ENCODE data around the gene GPR179.

Gene GPR179

DNA sequence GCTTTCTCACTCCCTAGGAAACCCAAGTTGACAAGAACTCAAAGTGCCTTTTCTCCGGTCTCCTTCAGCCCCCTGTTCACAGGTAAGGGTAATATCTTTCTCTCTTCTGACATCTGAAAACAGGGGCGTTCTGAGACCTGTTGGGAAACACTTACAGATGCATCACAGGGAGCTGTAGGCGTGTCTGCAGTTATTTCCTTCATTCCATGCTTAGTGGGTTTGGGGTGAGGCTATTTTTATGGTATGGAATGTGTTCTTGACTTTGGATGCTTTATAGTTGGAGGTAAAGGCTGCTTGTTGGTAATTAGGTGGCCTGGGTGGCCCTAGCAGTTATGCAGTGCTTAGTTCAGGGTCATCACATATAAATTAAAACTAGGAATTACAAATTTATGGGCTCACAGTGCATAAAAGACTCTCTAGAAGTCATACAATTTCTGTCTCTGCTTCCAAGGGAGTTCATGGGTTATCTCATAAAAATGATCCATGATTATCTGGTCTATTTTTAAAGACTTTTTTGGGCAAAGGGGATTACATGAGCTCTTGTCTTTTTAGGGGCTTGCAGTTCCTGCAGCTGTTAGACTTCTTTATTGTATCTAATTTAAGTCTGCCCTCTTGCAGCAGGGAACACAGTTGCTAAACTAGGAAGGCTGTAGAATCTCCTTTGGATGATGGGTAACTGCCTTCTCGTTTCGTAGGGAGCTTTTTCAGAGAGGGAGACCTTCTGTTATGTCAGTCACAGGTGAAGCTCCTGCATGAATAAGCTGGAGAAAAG is 18.1 kb upstream of the GPR179 start:
- no peak overlapping the region for H3K4me2 ChIP-seq (ENCODE audit: low read depth, low read length, poor library complexity, severe bottlenecking)
- no peak overlapping the region for H2AFZ ChIP-seq (ENCODE audit: low read depth, low read length, severe bottlenecking)

DNA sequence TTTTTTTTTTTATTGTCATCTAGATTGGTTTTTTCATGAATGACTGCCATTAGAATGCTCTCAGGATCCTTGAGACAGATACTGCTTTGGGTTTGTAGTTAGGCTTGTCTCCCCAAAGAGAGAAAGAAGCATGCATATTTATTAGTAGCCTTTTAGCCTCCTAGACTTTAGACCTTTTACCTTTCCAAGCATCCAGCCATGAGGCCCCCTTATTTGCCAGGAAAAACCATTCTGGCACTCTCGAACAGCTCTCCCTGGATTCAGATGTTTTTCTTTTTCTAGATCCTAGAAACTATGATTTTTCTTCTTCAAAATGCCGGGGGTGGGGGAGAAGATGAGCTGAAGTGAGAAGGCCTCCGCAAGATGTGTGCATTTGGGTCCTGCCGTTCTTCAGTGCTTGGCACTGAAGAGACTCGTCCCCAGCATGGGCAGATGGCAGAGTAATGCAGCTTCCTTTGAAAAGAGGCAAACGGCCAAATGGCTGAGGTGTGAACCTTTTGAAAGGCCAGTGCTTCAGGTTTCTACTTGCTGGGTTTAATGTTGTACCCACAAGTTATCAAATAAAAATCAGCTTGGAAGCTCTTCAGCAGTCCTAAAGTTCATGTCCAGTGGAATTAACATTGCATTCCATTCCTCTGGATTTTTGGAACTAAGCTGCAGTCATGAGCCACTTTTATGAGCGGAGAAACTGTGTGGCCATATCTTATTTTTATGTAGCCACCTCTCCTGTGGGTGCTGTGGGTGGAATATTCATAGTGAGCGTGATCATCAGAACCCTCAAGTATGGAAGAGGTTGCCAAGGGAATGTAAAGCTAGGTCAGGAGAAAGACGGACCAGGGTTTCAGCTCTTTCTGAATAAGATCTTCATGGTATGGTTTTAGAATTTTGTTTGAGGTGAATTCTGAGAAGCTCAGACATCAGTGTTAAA is 15.1 kb upstream of the GPR179 start:
- no peaks in the 10 kb centered on the region for H3K9me2 ChIP-seq (replicated peaks; ENCODE audit: insufficient read depth, low read length)
- no peak overlapping the region for H3K4me2 ChIP-seq (ENCODE audit: low read depth, low read length, poor library complexity, severe bottlenecking)
- H3K4me3 ChIP-seq (ENCODE audit: insufficient read depth, low read length, poor library complexity, severe bottlenecking): no peak overlapping the region
- H3K27ac ChIP-seq (ENCODE audit: low read depth, low read length): no peak overlapping the region
- no peaks in the 10 kb centered on the region for H3K36me3 ChIP-seq (ENCODE audit: low read length)
- H3F3A ChIP-seq (ENCODE audit: insufficient read depth): no peaks in the 10 kb centered on the region
- TF ChIP-seq EZH2phosphoT487 (conservative IDR thresholded peaks at IDR 0.05; ENCODE audit: low read length): no peak
- TF ChIP-seq, protein P1, sequence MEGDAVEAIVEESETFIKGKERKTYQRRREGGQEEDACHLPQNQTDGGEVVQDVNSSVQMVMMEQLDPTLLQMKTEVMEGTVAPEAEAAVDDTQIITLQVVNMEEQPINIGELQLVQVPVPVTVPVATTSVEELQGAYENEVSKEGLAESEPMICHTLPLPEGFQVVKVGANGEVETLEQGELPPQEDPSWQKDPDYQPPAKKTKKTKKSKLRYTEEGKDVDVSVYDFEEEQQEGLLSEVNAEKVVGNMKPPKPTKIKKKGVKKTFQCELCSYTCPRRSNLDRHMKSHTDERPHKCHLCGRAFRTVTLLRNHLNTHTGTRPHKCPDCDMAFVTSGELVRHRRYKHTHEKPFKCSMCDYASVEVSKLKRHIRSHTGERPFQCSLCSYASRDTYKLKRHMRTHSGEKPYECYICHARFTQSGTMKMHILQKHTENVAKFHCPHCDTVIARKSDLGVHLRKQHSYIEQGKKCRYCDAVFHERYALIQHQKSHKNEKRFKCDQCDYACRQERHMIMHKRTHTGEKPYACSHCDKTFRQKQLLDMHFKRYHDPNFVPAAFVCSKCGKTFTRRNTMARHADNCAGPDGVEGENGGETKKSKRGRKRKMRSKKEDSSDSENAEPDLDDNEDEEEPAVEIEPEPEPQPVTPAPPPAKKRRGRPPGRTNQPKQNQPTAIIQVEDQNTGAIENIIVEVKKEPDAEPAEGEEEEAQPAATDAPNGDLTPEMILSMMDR (IDR thresholded peaks at IDR 0.05; ENCODE audit: insufficient read depth, low read length, poor library complexity, severe bottlenecking): no peak
- H3K9ac ChIP-seq (ENCODE audit: low read length): no peak overlapping the region
- no peaks in the 10 kb centered on the region for H3K9me3 ChIP-seq (ENCODE audit: insufficient read depth, low read length)
- H4K20me1 ChIP-seq (ENCODE audit: low read depth, low read length): no peaks in the 10 kb centered on the region; the same call in 1 of the 2 replicates
- H3K79me2 ChIP-seq (ENCODE audit: insufficient read depth, low read length): no peaks in the 10 kb centered on the region
- no peaks in the 10 kb centered on the region for H3K27me3 ChIP-seq (ENCODE audit: low read length)
- H2AFZ ChIP-seq (ENCODE audit: low read depth, low read length, severe bottlenecking): no peak overlapping the region

More for the DNA sequence above, 18.1 kb upstream of the GPR179 start:
- no peaks in the 10 kb centered on the region for H3K27me3 ChIP-seq (ENCODE audit: low read length)
- TF ChIP-seq, protein P1 (IDR thresholded peaks at IDR 0.05; ENCODE audit: insufficient read depth, low read length, poor library complexity, severe bottlenecking): no peak
- no peak for TF ChIP-seq EZH2phosphoT487 (conservative IDR thresholded peaks at IDR 0.05; ENCODE audit: low read length)
- H3K36me3 ChIP-seq (ENCODE audit: low read length): no peaks in the 10 kb centered on the region
- H4K20me1 ChIP-seq (ENCODE audit: low read depth, low read length): no peaks in the 10 kb centered on the region
- H3K9me3 ChIP-seq (ENCODE audit: insufficient read depth, low read length): no peaks in the 10 kb centered on the region
- H3K9ac ChIP-seq (ENCODE audit: low read length): no peak overlapping the region
- no peak overlapping the region for H3K27ac ChIP-seq (ENCODE audit: low read depth, low read length)
- H3K4me3 ChIP-seq (ENCODE audit: insufficient read depth, low read length, poor library complexity, severe bottlenecking): no peak overlapping the region
- no peaks in the 10 kb centered on the region for H3F3A ChIP-seq (ENCODE audit: insufficient read depth)
- H3K9me2 ChIP-seq (replicated peaks; ENCODE audit: insufficient read depth, low read length): no peaks in the 10 kb centered on the region
- no peaks in the 10 kb centered on the region for H3K79me2 ChIP-seq (ENCODE audit: insufficient read depth, low read length)

DNA sequence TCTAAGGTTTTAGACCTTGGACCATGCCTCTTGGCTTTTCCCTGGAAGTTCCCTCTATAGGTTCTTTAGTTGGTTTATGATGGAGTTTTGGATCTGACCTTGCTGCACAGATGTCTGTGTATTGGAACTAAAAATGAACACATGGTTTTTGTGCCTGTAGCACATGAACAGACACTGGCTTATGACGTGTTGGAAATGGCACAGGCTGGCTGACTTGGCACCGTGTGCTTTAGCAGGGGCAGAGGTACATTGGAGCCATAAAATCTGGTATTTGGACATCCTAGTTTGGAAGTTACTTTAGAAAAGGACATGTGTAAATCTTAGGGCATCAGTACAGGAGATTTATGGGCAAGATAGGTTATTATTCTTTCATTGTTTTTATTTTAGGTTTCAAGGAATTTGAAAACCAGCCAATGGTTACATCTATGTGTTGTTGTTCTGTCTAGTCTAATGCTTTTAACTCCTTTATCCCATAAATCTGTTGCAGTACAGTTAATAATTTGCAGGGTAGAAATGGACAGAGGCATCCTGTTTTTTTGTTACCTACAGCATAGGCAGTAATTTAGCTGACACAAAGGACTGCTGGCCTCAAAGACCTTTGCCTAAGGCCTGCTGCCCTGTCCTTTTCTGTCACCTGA is 13.8 kb upstream of the GPR179 start:
- H3K9me2 ChIP-seq (replicated peaks; ENCODE audit: insufficient read depth, low read length): no peaks in the 10 kb centered on the region
- no peaks in the 10 kb centered on the region for H3K27me3 ChIP-seq (ENCODE audit: low read length)
- no peak overlapping the region for H3K27ac ChIP-seq (ENCODE audit: low read depth, low read length)
- no peak overlapping the region for H2AFZ ChIP-seq (ENCODE audit: low read depth, low read length, severe bottlenecking)
- no peak overlapping the region for H3K4me3 ChIP-seq (ENCODE audit: insufficient read depth, low read length, poor library complexity, severe bottlenecking)
- H3K9ac ChIP-seq (ENCODE audit: low read length): no peak overlapping the region
- H3K79me2 ChIP-seq (ENCODE audit: insufficient read depth, low read length): no peaks in the 10 kb centered on the region
- H4K20me1 ChIP-seq (ENCODE audit: low read depth, low read length): no peaks in the 10 kb centered on the region; the same call in 1 of the 2 replicates
- no peak overlapping the region for H3K4me2 ChIP-seq (ENCODE audit: low read depth, low read length, poor library complexity, severe bottlenecking)
- H3F3A ChIP-seq (ENCODE audit: insufficient read depth): no peaks in the 10 kb centered on the region
- no peaks in the 10 kb centered on the region for H3K36me3 ChIP-seq (ENCODE audit: low read length)
- TF ChIP-seq EZH2phosphoT487 (conservative IDR thresholded peaks at IDR 0.05; ENCODE audit: low read length): no peak
- TF ChIP-seq, protein P1 (IDR thresholded peaks at IDR 0.05; ENCODE audit: insufficient read depth, low read length, poor library complexity, severe bottlenecking): no peak
- H3K9me3 ChIP-seq (ENCODE audit: insufficient read depth, low read length): no peaks in the 10 kb centered on the region

Data from SU-DHL-6 (cell line).